ENCODE results near the gene ZNF385D.

The ZNF385D gene

GRCh38 chr3:21750831-21751391 lies at the start of gene ZNF385D:
Gene ZNF385D, minus strand, starts transcription at chr3:21751210. Its CDS starts 294 bp downstream, at chr3:21750916.
- no peak for DNase-seq

- DNase-seq = no peak
Measured at GRCh38 chr3:21798356-21799088, 47.5 kb upstream of the ZNF385D start.

GRCh38 chr3:21795921-21796320 lies 44.9 kb upstream of the ZNF385D start:
- no peak for DNase-seq

GRCh38 chr3:21795152-21795837 lies 44.3 kb upstream of the ZNF385D start:
- DNase-seq = no peak

GRCh38 chr3:21794291-21794690 lies 43.3 kb upstream of the ZNF385D start:
- DNase-seq = no peak

- no peak for DNase-seq
Measured at GRCh38 chr3:21792176-21792575, 41.2 kb upstream of the ZNF385D start.

GRCh38 chr3:21791356-21791755 lies 40.3 kb upstream of the ZNF385D start:
- DNase-seq = no peak

- DNase-seq = no peak
Measured at GRCh38 chr3:21790466-21790865, 39.5 kb upstream of the ZNF385D start.

GRCh38 chr3:21789730-21790129 lies 38.7 kb upstream of the ZNF385D start:
- DNase-seq = no peak

GRCh38 chr3:21786438-21786797 lies 35.4 kb upstream of the ZNF385D start:
- no peak for DNase-seq

- no peak for DNase-seq
Measured at GRCh38 chr3:21785765-21786437, 34.9 kb upstream of the ZNF385D start.

- no peak for DNase-seq
Measured at GRCh38 chr3:21783839-21784238, 32.8 kb upstream of the ZNF385D start.

- no peak for DNase-seq
Measured at GRCh38 chr3:21781355-21781754, 30.3 kb upstream of the ZNF385D start.

- no peak for DNase-seq
Measured at GRCh38 chr3:21779909-21780308, 28.9 kb upstream of the ZNF385D start.

GRCh38 chr3:21778715-21779114 lies 27.7 kb upstream of the ZNF385D start:
- no peak for DNase-seq

- DNase-seq = no peak
Measured at GRCh38 chr3:21777821-21778220, 26.8 kb upstream of the ZNF385D start.

GRCh38 chr3:21766002-21766401 lies 15.0 kb upstream of the ZNF385D start:
- DNase-seq = no peak

- DNase-seq = no peak
Measured at GRCh38 chr3:21755896-21756295, 4.9 kb upstream of the ZNF385D start.

GRCh38 chr3:21754839-21755238 lies 3.8 kb upstream of the ZNF385D start:
- DNase-seq = no peak

GRCh38 chr3:21752749-21753347 lies 1.8 kb upstream of the ZNF385D start:
- DNase-seq = no peak

GRCh38 chr3:21751886-21752285 lies 876 bp upstream of the ZNF385D start:
- DNase-seq = no peak

GRCh38 chr3:21750080-21750696 lies 822 bp downstream of the ZNF385D start:
- no peak for DNase-seq

All from SIG-M5 (cell line).